Stimulated activated CD8-positive, alpha-beta memory T cell treated with anti-CD3 and anti-CD28 coated beads, Interleukin-15, amount 100 ng/mL, for 4 hours (primary cell): ENCODE results near the gene C2orf49.

Experiments used
- DNase-seq, 2 donors: peaks; one replicate each; pipeline ENCODE4 v3.0.0-alpha.2; 2020; ENCODE audit warnings: low read depth in 2 of 2

Gene C2orf49

GRCh38 chr2:105382177-105382576 is 44.8 kb downstream of the C2orf49 start:
- no peak for DNase-seq

GRCh38 chr2:105383432-105384166 is 46.3 kb downstream of the C2orf49 start:
- no peak for DNase-seq

DNA sequence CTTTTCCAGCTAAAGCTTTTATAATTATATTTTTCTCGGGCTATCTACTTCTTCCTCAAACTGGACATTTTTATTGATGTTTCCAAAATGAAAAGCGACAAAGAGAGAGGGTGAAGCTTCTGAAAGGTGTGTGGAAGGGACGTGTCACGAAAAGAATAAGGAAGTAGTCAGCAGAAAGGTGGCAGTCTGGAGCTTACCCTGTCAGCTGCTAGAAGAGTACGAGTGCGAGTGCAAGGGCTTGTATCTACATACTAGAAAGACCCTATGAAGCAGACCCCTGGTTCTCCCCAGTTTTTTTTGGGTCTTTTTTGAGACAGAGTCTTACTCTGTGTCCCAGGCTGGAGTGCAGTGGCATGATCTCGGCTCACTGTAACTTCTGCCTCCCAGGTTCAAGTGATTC is 46.9 kb downstream of the C2orf49 start:
- DNase-seq = no peak

- no peak for DNase-seq
Measured at GRCh38 chr2:105384861-105385260, 47.5 kb downstream of the C2orf49 start.

- no peak for DNase-seq
Measured at GRCh38 chr2:105385731-105386540, 48.6 kb downstream of the C2orf49 start.

- DNase-seq = no peak
Measured at GRCh38 chr2:105387225-105387624, 49.9 kb downstream of the C2orf49 start.

GRCh38 chr2:105388971-105389381 is 51.6 kb downstream of the C2orf49 start:
- DNase-seq = no peak

- DNase-seq = no peak
Measured at GRCh38 chr2:105390454-105390853, 53.1 kb downstream of the C2orf49 start.

- no peak for DNase-seq
Measured at GRCh38 chr2:105391058-105391627, 53.8 kb downstream of the C2orf49 start.

- no peak for DNase-seq
Measured at GRCh38 chr2:105391763-105392662, 54.7 kb downstream of the C2orf49 start.

GRCh38 chr2:105393373-105394055 is 56.2 kb downstream of the C2orf49 start:
- DNase-seq = no peak

GRCh38 chr2:105394951-105395611 is 57.7 kb downstream of the C2orf49 start:
- no peak for DNase-seq

- DNase-seq = no peak
Measured at GRCh38 chr2:105395691-105396090, 58.4 kb downstream of the C2orf49 start.

DNA sequence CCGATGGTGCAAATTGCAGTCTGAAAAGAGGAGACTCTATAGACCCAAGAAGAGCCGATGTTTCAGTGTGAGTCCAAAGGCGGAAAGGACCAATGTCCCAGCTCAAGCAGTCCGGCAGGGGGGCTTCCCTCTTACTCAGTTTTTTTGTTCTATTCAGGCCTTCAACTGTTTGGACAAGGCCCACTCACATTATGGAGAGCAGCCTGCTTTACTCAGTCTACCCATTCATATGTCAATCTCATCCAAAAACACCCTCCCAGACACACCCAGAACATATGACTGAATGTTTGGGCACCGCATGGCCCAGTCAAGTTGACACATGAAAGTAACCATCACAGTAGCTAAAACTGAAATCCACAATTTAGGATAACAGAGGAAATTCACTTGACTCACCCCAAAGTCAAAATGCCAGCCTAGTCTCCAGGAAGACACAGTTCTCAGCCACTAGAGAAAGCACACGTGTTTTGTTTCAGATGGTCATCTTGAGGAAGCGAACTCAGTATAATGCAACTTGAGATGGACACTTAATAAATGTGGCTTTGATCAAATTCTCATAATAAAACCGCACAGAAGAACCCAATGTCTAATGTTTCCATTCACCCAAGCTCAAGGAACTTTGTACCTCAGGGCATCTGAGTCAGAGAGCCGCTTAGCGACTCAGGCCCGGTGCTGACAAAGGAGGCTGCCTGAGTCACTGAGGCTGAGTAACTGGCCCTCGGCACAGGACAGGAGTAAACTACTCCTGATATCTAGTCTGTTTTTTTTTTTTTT is 59.1 kb downstream of the C2orf49 start:
- peak; percentile 16 to 45 for DNase-seq

DNA sequence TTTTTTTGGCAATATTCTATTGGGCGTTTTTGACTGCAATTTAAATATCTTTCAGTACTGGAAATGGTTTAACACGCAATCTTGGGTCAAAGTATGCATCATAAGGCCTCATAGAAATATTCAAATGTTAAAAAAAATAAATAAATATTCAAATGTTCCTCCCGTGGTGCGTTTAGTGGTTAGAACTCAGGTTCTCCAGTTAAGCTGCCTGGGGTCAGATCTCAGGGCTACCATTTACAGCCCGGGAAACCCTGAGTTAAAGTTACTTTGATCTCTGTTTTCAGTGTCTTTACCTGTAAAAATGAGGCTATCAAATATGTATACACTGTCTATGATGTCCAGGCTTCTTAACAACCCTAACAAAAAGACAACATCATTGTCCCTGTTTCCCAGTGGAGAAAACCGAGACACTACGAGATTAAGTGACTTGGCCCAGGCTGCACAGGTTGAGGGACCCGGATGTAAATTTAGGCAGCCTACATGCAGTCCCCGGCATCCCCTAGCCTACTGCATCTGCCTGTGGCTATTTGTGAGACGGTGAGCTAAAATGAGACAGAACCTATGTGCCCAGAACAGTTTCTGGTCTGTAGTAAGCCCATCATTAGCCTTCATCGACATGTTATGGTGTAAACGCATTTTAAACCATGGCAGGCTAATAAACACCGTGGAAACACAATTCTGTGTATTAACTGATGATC is 59.8 kb downstream of the C2orf49 start:
- no peak for DNase-seq

GRCh38 chr2:105397953-105398335 is 60.6 kb downstream of the C2orf49 start:
- DNase-seq = no peak

GRCh38 chr2:105398336-105399206 is 61.2 kb downstream of the C2orf49 start, which contains the start of gene FHL2:
FHL2 (minus strand) TSS chr2:105399051; CDS start chr2:105386516, 12,535 bp downstream.
- DNase-seq = peak; percentile 40 to 42
